Liver (tissue), 3 donors: ENCODE results near the gene IRF3.

Source experiments
- ATF3 ChIP-seq: IDR thresholded peaks from 2 replicates; pipeline ENCODE4 v1.6.1; 2016; ENCODE audit warnings: antibody characterized with exemption
- CTCF ChIP-seq: fragments of 150-350 bp; IDR thresholded peaks from 2 replicates; pipeline ENCODE4 v1.5.1; 2017; ENCODE audit warnings: improper control_type of control experiment, low read depth, low read length; ENCODE audit not compliant: missing input control
- FOXA1 ChIP-seq: IDR thresholded peaks from 2 replicates; pipeline ENCODE4 v1.6.1; 2016; ENCODE audit warnings: antibody characterized with exemption
- GABPA ChIP-seq, 2 donors: IDR thresholded peaks in 1 of 2; conservative IDR thresholded peaks in 1 of 2; 2 replicates each; pipeline ENCODE4 v1.6.1; 2016; ENCODE audit warnings: antibody characterized with exemption in 2 of 2, mild to moderate bottlenecking in 1 of 2, moderate library complexity in 1 of 2
- HNF4G ChIP-seq: IDR thresholded peaks from 2 replicates; pipeline ENCODE4 v1.6.1; 2016; ENCODE audit warnings: antibody characterized with exemption
- MAX ChIP-seq: IDR thresholded peaks from 2 replicates; pipeline ENCODE4 v1.6.1; 2016; ENCODE audit warnings: antibody characterized with exemption
- NR2F2 ChIP-seq: IDR thresholded peaks from 2 replicates; pipeline ENCODE4 v1.6.1; 2016; ENCODE audit warnings: antibody characterized with exemption
- REST ChIP-seq: IDR thresholded peaks from 2 replicates; pipeline ENCODE4 v1.6.1; 2016; ENCODE audit warnings: antibody characterized with exemption, mild to moderate bottlenecking
- SP1 ChIP-seq: IDR thresholded peaks from 2 replicates; pipeline ENCODE4 v1.6.1; 2018; ENCODE audit warnings: antibody characterized with exemption, mild to moderate bottlenecking
- TAF1 ChIP-seq: conservative IDR thresholded peaks from 2 replicates; pipeline ENCODE4 v1.6.1; 2016; ENCODE audit warnings: antibody characterized with exemption, mild to moderate bottlenecking
- YY1 ChIP-seq: IDR thresholded peaks from 2 replicates; pipeline ENCODE4 v1.6.1; 2016; ENCODE audit warnings: antibody characterized with exemption, mild to moderate bottlenecking
- donor health status: healthy.
- donor health status: healthy.

GRCh38 chr19:49687566-49688316 lies 22.1 kb upstream of the IRF3 start:
- TF ChIP-seq FOXA1 (no peak), CTCF (no peak), REST (no peak), MAX (no peak), YY1 (no peak), TAF1 (no peak), ATF3 (no peak), GABPA (IDR thresholded peaks at IDR 0.05 in 1 of 2, conservative IDR thresholded peaks at IDR 0.05 in 1 of 2) (no peak), HNF4G (no peak), SP1 (no peak), NR2F2 (no peak)
